Activated effector memory CD4-positive, alpha-beta T cell treated with anti-CD3 and anti-CD28 coated beads, Interleukin-2, amount 50 U/mL, for 16 hours (primary cell): ENCODE results near the gene MRS2.

Experiments used
- DNase-seq: peaks from one replicate; pipeline ENCODE4 v3.0.0-alpha.2; 2020

MRS2 gene

GRCh38 chr6:24432611-24433010 lies 29.9 kb downstream of the MRS2 start:
- peak; percentile 48 for DNase-seq

DNA sequence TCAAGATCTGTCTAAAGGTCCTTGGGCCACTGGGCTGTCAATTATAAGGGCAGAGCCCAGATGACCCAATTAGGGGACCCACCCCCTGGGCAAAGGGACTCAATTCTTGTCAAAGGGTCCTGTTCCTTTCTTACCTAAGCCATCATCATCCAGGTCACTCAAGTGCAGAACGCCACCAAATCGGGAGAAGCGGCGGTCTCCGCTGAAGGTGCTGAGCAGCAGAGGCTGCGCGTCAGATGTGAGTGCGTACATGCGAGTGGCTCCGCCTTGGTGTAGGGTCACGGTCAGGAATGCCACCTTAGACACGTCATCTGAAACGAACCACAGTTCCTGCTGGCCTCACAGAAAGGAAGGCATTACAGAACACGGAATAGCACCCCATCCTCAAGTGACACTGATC lies 34.2 kb downstream of the MRS2 start:
- peak; percentile 57 for DNase-seq

DNA sequence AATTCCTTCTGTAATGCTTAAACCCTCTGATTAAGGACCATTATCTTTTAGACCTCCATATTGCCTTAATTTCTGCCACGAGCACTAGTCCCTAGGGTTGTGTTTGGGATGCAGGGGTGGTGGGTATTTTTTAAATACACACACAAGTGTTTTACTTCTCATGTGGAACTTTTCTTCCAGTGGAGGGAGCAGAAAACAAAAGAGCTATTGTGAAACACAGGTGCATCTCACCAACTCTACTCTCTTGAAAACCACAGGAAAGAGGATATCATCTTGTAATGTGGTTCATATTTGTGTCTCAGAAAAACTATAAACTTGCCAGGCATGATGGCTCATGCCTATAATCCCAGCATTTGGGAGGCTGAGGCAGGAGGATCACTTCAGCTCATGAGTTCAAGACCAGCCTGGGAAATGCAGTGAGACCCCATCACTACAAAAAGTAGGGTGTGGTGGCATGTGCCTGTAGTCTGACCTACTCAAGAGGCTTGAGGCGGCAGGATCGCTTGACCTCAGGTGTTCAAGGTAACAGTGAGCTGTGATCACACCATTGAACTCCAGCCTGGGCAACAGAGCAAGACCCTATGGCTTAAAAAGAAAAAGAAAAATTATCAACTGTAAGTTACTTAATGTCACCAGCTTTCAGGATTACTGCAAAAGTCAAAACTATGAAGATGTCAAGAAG lies 37.3 kb downstream of the MRS2 start:
- no peak for DNase-seq

DNA sequence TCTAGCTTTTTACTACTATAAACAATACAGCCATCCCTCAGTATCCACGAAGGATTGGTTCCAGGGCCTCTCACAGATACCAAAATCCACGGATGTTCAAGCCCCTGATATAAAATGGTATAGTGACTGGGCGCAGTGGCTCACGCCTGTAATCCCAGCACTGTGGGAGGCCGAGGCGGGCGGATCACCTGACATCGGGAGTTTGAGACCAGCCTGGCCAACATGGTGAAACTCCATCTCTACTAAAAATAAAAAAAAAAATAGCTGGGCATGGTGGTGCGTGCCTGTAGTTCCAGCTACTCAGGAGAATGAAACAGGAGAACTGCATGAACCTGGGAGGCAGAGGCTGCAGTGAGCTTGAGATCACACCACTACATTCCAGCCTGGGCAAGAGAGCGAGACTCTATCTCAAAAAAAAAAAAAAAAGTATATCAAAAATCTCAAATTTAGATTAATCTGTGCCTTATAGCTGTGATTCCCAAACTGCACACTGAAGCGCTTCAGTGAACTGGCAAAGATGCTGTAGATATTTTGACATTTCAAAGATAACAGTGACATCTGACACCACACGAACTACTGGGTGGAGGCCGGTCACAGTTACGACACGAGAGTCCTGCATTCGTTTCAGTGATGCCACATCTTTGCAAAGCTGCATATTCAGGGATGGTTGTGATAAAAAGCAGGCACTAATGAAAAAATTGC lies 38.3 kb downstream of the MRS2 start:
- peak; percentile 9 for DNase-seq

GRCh38 chr6:24441599-24441904 lies 38.8 kb downstream of the MRS2 start:
- peak; percentile 10 for DNase-seq

DNA sequence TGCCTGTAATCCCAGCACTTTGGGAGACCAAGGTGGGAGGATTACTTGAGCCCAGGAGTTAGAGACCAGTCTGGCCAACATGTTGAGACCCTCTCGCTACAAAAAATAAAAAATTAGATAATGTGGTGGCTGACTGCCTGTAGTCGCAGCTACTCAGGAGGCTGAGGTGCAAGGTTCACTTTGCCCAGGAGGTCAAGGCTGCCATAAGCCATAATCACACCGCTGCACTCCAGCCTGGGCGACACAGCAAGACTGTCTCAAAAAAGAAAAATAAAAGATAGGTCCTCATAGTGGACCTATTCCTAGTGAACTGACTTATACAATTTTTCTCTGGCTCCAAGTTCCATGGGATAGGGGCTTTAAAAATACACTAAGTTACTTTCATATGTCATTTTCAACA lies 41.9 kb downstream of the MRS2 start:
- peak; percentile 28 for DNase-seq

GRCh38 chr6:24445704-24446103 lies 43.0 kb downstream of the MRS2 start:
- peak; percentile 36 for DNase-seq

- DNase-seq = peak; percentile 17
Measured at GRCh38 chr6:24446670-24447069, 43.9 kb downstream of the MRS2 start.

GRCh38 chr6:24448396-24448795 lies 45.7 kb downstream of the MRS2 start:
- no peak for DNase-seq

DNA sequence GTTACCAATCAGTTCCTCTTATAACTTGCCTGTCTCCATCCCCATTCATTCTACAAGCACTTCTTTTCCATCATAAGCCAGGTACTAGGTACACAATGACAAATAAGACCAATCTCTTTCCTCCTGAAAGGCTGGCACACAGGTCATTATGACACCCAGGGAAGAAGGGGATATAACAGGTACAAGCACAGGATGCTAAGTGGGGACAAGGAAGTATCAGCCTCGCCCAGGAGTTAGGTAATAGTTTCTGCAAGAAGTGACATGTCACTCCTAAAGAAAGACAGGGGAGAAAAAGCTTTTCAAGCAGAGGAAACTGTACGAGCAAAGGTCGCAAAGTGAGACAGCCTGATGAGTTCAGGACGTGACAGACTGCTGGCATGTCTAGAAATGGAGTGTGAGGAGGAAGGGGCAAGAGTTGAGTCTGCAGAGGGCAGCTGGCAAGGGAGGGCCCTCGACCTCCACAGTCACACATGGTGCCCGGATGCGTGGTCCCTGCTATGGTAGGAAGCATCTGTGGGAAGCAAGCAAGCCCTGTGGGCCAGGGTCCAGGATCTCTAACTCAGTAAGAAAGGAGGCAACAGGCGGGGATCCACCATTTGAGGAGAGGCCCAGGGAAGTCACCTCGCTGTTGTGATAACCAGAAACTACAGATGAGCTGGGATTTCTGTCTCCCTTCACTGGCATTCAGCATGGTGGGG lies 46.2 kb downstream of the MRS2 start:
- DNase-seq = no peak

DNA sequence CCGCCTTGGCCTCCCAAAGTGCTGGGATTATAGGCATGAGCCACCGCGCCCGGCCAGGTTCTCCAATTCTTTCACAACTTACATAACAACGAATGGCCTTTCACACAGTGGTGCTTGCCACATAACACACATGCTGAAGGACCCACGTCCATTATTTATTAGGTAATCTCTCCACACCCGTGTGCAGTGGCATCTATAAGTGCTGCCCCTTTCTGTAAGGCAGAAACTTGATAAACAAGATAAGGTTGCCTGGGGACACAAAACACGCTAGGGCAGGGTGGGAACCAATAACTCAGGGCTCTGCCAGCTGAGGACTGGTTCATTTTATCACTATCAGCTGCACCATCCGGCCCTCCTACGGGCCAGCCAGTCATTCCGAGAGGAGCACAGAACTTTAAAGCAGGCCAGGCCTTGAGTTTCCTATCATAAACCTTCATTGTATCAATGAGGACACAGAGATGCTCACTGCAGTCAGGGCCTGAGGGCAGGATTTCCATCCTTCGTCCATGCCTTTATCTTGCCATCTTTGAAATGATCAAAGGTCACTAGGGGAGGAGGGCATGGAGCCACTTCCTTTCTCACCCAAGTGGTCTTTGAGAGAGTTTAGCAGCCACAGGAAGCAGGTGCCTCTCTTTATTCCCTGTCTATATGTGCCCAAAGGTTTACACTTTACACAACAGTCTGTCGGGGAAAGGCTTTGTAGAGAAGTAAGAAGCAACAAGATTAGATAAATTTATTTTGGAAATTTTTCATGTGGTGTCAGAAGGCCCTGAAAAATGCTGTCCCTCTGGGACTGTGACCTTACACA lies 49.0 kb downstream of the MRS2 start:
- DNase-seq = peak; percentile 31

GRCh38 chr6:24453921-24454320 lies 51.2 kb downstream of the MRS2 start:
- DNase-seq = peak; percentile 43

DNA sequence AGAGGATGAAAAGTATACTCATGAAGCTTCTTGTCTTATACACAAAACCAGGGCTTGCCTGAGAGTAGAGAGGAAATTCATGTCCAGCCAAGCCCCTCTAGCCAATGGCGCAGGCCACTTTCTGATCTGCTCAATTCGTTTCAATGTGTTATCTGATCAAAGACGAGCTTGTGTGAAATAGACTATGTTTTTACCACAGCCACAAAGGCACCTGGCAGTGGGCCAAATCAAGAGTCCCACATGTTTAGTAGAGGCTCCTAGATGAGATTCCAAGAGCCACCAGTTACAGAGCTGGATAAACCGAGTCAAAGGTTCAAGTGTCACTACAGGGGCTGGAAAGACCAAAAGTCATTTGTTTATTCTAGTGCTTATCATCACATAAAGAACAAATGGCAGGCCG lies 51.7 kb downstream of the MRS2 start:
- DNase-seq = peak; percentile 30

DNA sequence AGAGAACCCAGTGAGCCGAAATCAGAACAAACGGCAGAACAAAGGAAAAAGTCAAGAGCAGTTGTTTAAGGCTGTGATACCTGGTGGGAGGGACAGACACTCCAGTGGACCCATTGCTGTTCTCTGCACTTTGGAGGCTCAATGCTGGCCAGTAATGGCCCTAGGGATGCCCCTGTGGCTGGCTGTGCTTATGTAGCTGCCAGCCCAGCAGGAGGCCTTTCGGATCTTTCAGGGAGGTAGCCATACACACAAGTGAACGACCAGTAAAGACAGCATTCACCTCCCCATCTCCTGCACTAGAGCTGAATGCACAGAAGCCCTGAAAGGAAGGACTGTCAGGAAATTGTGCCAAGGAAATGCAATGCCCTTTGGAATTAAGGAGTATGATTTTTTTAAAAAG lies 52.3 kb downstream of the MRS2 start:
- DNase-seq = peak; percentile 39

DNA sequence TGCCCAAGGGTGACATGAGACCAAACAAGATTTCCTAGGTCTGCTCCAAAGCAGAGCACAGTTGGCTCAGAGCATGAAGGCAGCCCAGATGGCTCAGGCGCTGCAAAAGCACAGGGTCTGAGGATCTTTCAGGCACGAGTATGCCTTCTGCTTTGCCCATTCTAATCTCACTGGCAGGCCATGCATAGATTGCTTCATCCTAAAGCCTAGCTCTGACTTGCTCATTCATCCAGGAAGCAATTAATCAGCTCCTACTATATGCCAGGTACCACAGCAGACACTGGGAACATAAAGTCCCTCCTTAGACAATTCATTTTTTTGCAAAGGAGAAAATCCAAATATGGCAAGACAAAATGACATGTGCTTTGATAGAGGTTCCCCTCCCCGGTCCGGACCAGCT lies 55.4 kb downstream of the MRS2 start:
- peak; percentile 39 for DNase-seq

GRCh38 chr6:24458941-24459340 lies 56.2 kb downstream of the MRS2 start:
- no peak for DNase-seq

GRCh38 chr6:24460966-24461365 lies 58.2 kb downstream of the MRS2 start:
- DNase-seq = peak; percentile 10

- no peak for DNase-seq
Measured at GRCh38 chr6:24464253-24465038, 61.7 kb downstream of the MRS2 start.

- DNase-seq = no peak
Measured at GRCh38 chr6:24469811-24470210, 67.1 kb downstream of the MRS2 start.

DNA sequence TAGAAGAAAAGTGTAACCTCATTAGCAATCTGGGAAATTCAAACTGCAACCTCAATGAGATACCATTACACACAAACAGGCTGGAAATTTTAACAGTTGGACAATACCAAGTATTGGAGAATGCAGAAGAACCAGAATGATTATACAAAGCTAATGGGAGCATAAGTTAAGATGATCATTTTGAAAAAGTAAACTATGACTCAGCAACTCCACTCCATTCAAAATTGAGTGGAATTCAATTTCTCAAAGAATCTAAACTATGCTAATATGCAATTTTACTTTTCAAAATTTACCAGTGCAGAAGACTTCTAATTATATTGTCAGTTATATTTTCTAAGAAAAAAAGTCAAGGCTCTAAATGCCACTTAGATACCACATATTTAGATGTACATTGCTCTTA lies 69.4 kb downstream of the MRS2 start:
- DNase-seq = no peak
